Measurements from ENCODE around the gene NRP1.

Gene NRP1

DNA sequence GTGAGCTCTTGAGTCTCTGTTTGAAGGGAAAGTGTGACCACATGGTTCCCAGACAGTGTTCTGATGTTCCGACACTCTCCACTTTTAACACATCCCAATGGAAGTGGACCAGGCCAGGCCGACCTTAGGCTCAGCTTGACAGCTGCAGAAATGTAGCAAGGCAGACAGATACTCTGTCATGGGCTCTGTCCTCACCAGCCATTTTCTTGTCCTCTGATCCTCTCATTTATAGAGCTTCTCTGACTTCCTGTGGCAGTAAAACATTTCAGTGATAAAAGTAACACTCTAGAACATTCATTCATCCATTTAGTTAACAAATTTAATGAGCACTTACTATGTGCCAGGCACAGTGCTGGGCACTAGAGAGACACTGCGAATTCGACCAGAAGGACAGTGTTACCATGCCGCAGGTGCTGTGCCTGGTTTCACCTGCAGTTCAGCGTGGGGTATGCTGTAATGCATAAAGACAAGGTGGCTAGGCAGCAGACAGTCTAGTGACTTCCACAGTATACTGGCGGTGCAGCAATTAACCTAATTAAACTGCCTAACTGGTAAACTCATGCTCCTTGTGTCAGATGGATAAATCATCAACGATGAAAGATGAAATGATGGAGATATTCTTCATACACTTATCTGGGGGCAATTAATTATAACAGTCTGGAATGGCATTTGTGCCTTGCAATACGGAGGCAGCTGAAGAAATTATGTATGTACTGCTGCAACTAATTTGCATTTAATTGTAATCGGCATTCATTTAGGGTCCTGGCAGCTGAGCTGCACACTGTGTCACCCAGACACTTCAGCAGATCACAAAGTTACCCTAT, 188.1 kb downstream of the NRP1 start:
- Histone ChIP-seq H3K9me3 (no peaks in the 10 kb centered on the region), H3K4me1 (ENCODE audit: control insufficient read depth in 1 of 2, insufficient read depth in 1 of 2, low read depth in 1 of 2, low read length in 1 of 2) (no peaks in the 10 kb centered on the region), H3K36me3 (no peaks in the 10 kb centered on the region), H3K27ac (no peak overlapping the region), H3K27me3 (no peaks in the 10 kb centered on the region), H3K4me3 (ENCODE audit: low read depth in 1 of 2, low read length in 1 of 2) (no peak overlapping the region)
- TF ChIP-seq, protein P1, sequence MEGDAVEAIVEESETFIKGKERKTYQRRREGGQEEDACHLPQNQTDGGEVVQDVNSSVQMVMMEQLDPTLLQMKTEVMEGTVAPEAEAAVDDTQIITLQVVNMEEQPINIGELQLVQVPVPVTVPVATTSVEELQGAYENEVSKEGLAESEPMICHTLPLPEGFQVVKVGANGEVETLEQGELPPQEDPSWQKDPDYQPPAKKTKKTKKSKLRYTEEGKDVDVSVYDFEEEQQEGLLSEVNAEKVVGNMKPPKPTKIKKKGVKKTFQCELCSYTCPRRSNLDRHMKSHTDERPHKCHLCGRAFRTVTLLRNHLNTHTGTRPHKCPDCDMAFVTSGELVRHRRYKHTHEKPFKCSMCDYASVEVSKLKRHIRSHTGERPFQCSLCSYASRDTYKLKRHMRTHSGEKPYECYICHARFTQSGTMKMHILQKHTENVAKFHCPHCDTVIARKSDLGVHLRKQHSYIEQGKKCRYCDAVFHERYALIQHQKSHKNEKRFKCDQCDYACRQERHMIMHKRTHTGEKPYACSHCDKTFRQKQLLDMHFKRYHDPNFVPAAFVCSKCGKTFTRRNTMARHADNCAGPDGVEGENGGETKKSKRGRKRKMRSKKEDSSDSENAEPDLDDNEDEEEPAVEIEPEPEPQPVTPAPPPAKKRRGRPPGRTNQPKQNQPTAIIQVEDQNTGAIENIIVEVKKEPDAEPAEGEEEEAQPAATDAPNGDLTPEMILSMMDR (IDR thresholded peaks at IDR 0.05): no peak

- TF ChIP-seq, protein P1 (IDR thresholded peaks at IDR 0.05): no peak
- H3K27me3 ChIP-seq: no peaks in the 10 kb centered on the region
- H3K27ac ChIP-seq: no peak overlapping the region
- H3K36me3 ChIP-seq: no peaks in the 10 kb centered on the region
- no peaks in the 10 kb centered on the region for H3K4me1 ChIP-seq (ENCODE audit: control insufficient read depth in 1 of 2, insufficient read depth in 1 of 2, low read depth in 1 of 2, low read length in 1 of 2)
- H3K9me3 ChIP-seq: no peaks in the 10 kb centered on the region
- H3K4me3 ChIP-seq (ENCODE audit: low read depth in 1 of 2, low read length in 1 of 2): no peak overlapping the region
These were observed 188.8 kb downstream of the NRP1 start for GRCh38 chr10:33145451-33146188.

DNA sequence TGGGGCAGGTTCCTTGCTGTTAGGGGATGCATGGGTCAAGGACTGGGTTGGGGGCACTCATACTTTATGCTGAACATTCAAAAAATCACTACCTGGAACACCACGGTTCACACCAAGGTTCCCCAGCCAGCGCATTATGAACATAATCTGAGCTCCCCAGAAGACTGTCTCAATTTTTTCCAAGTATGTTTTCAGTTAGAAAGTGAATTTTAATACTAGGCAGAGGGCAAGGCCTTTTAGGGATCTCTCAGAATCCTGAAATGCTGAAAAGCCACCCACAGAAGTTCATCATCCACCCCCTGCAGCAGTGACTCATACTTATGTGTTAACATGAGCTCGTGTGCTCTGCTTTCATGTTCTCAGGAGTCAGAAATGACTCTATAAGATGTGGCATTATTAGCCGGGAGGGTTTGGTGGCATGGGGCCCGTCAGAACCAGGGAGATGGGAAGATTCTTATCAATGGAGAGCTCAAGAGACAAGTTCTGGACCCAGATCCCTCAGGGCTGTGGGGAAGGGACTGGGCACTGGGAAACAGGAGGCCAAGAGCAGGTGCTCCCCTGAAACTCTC, 191.2 kb downstream of the NRP1 start:
- Histone ChIP-seq H3K4me1 (ENCODE audit: control insufficient read depth in 1 of 2, insufficient read depth in 1 of 2, low read depth in 1 of 2, low read length in 1 of 2) (no peaks in the 10 kb centered on the region), H3K9me3 (no peaks in the 10 kb centered on the region), H3K27me3 (no peaks in the 10 kb centered on the region), H3K36me3 (no peaks in the 10 kb centered on the region), H3K27ac (no peak overlapping the region), H3K4me3 (ENCODE audit: low read depth in 1 of 2, low read length in 1 of 2) (no peak overlapping the region)
- TF ChIP-seq, protein P1 (IDR thresholded peaks at IDR 0.05): no peak

GRCh38 chr10:33142295-33142694, 192.2 kb downstream of the NRP1 start:
- no peaks in the 10 kb centered on the region for H3K9me3 ChIP-seq
- no peak overlapping the region for H3K27ac ChIP-seq
- TF ChIP-seq, protein P1 (IDR thresholded peaks at IDR 0.05): no peak
- no peaks in the 10 kb centered on the region for H3K27me3 ChIP-seq
- H3K4me1 ChIP-seq (ENCODE audit: control insufficient read depth in 1 of 2, insufficient read depth in 1 of 2, low read depth in 1 of 2, low read length in 1 of 2): no peaks in the 10 kb centered on the region
- no peaks in the 10 kb centered on the region for H3K36me3 ChIP-seq
- H3K4me3 ChIP-seq (ENCODE audit: low read depth in 1 of 2, low read length in 1 of 2): no peak overlapping the region

DNA sequence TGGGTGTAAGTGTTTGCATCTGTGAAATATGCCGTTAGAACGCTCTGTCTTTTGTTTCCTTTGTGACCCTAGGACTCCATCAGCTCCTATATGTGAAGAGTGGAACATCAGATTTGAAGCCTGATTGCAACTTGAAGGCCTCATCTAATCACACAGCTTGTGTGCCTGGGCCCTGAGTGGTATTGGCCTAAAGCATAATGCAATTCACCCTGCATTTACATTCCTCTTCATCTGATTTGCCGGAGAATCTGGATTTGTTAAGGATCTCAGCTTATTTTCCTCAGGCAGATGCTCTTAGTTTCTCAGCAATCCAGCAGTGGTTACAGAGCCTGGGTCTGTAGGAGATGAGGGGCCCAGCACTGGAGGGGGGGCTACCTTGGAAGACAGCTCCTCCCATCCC, 193.2 kb downstream of the NRP1 start:
- Histone ChIP-seq H3K4me1 (ENCODE audit: control insufficient read depth in 1 of 2, insufficient read depth in 1 of 2, low read depth in 1 of 2, low read length in 1 of 2) (no peaks in the 10 kb centered on the region), H3K27ac (no peak overlapping the region), H3K27me3 (no peaks in the 10 kb centered on the region), H3K9me3 (no peaks in the 10 kb centered on the region), H3K36me3 (no peaks in the 10 kb centered on the region), H3K4me3 (ENCODE audit: low read depth in 1 of 2, low read length in 1 of 2) (no peak overlapping the region)
- TF ChIP-seq, protein P1 (IDR thresholded peaks at IDR 0.05): no peak

All from neutrophil (primary cell).